NOMO-1 (cell line): ENCODE measurements around the gene ARHGAP21.
A peak's percentile ranks its signal among the peaks of the same experiment; 100 is the strongest.
"Not testable (repeated sequence)": the region's sequence is repeated elsewhere in the genome, so short reads cannot be mapped to it uniquely, and the experiment has no call there.

Experiments
- DNase-seq, 2 experiments: peaks; one replicate each; lab custom pipeline; 2025; ENCODE audit not compliant: unreplicated experiment in 2 of 2; lab: John Stamatoyannopoulos, UW

Gene ARHGAP21

DNA sequence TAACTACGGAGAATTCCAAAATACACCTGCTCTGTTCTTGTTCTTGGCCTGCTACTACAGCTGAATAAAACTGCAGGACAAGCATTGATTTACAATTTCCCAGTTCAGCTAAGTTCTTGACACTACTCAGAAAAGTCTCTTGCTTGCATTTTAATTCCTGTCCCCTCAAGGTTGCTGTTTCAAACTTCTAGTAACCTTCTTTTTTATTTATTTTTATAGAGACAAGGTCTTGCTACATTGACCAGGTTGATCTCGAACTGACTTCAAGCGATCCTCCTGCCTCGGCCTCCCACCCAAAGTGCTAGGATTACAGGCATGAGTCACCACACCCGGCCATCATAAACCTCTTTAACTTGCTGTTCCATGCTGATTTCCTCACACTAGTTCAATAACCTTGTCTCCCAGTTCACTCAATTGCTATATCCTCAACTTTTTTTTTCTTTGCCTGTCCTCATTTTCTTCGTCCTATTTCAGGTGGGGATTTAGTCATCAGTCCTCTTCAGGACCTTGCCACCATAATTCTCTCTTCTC lies 79.9 kb downstream of the ARHGAP21 start:
- no peak for DNase-seq

DNA sequence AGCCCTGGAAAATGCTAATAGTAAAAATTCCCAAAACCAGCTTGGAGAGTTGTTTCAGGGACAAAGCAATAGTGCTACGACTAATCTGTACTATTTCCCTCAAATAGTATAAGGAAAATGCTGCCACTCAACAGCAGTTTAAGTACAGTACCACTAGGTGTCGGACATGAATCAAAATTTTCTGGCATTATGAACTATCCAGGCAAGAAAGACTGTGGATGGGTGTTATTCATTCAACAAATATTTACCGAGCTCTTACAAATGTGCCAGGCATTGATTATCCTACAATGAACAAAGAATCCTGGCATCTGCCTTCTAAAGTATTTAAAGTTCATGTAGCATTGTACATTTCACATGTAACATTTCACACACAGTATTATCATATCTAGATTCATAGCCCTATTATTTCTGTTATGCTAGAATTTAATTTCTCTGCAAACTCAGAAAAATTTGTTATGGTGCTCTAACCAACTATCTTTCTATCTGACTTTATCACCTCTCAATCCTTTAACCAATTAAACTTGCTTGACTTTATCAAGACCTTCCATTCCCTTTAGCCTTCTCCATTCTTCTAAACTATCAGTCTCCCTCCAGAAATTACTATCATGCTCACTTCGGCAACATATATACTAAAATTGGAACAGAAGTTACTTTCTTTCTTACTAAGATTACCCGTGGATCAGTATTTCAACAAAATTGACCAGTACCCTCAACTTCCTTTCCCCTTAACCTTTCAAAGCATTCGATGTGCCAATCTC lies 80.6 kb downstream of the ARHGAP21 start:
- DNase-seq = peak; percentile 18 to 58

DNA sequence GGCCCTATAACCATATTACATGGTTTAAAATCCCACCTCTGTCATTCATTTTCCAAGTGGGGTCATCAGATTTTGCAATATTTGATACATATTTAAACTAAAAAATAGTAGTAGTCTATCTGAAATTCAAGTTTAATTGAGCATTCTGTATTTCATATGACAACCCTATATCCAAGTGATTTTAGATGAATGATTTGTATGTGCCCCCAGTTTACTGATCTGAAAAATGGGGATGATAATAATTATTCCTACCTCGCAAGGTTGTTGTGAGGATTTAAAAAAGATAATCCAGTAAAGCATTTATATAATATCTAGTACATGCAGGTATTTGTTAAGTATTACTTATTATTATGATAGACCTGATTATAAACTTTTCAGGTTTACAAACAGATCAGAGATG lies 84.6 kb downstream of the ARHGAP21 start:
- no peak for DNase-seq

DNA sequence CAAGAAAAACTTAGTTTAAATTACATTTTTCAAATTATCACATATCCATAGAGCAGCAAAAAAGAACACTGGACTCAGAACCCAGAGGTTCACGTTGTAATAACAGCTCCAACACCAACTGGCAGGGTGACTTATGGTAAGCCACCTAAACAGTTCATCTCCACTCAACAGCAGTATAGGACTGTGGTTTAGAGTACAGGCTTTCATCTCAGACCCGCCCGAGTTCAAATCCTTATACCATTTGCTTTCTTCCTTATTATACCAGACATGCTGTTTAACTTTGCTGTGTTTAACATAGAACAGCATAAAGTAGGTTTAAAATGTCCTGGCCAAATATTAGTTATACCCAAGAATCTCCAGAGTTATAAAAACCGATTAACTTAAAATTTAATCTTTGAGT lies 97.9 kb downstream of the ARHGAP21 start:
- no peak for DNase-seq

DNA sequence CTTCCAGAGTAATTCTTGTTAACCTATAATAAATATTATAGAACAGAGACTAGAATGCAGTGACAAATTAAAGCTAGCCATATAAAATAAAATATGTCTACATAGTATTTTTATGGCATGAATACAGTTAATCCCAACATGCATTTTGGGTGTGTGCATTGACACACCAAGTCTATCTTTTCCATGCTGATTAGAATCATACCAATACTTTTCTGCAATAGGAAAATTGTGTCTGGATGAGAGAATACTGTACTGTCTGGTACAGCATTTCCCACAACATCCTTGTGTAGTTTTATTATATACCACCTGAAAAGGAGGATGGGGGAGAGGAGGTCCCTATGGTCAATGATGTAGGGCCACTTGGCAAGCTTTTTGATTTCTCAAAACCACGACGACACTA lies 100.3 kb downstream of the ARHGAP21 start:
- DNase-seq = no peak

DNA sequence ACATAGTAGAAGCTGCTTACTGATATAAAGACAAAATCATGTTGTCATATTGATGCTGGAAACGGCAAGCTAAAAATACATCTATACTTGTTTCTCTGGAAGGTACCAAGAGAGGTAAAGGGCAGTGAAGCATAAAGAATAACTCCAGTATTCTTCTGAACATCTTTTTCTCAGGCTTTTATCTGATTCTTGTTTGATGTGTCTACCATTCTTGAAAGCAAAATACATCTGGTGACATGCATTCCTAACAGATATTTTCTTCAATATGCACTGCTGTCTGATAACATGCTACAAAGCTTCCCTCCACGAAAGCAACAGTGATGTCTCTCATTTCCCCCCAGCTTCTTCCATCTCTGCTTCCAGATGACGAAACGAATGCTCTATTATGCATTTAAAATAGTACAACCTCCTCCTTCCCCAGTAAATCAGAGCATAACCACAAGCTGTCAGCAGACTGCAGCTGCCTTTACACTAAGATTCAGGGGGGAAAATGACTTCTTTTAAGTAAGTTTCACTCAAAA lies 100.8 kb downstream of the ARHGAP21 start:
- peak; percentile 54 to 89 for DNase-seq

DNA sequence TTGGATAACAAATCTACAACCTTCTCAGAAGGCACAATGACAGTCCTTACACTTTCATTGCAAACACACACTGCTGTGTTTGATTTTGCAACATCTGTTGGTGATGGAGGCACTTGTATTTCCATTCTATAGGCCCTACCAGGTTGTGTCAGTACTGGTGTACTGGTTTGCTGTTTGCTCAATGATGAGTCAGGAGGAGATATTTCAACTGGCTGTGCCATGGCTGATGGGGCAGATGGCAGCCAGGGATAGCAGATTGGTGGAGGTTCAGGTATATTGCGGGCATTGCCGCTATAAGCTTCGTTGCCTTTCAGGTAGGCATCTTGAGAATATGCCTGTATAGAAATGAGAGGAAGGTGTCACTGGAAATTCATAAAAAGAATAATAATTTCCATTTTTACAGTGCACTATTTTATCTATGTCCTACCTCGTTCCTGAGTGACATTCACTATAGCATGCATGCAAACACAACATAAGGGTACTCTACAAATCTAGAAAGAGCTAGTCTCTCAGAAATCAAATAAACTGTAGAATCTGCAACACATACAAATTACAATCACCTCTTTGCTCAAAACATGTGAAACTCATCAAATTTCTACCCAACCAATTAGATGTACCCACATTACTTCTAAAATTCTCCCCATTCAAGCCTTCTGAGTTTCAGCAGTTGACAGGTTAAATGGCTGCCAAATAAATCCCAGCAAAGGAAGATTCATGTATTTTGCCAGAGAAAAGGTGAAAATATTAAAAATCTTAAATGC lies 102.5 kb downstream of the ARHGAP21 start:
- DNase-seq = not testable (repeated sequence)

DNA sequence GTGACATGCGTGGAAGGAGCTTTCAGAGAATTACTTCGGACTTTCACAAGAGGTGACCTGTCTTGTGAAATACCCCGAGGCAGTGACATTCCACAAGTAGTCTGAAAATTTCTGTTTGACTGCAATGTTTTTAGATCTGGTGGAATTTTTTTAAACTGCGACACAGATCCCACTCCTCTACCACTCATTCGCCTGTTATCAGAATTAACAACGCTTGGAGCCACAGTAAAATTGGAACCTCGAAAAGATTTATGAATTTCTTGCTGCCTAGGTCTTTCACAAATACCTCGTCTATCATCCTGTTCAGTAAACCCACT lies 103.7 kb downstream of the ARHGAP21 start:
- not testable (repeated sequence) for DNase-seq

DNA sequence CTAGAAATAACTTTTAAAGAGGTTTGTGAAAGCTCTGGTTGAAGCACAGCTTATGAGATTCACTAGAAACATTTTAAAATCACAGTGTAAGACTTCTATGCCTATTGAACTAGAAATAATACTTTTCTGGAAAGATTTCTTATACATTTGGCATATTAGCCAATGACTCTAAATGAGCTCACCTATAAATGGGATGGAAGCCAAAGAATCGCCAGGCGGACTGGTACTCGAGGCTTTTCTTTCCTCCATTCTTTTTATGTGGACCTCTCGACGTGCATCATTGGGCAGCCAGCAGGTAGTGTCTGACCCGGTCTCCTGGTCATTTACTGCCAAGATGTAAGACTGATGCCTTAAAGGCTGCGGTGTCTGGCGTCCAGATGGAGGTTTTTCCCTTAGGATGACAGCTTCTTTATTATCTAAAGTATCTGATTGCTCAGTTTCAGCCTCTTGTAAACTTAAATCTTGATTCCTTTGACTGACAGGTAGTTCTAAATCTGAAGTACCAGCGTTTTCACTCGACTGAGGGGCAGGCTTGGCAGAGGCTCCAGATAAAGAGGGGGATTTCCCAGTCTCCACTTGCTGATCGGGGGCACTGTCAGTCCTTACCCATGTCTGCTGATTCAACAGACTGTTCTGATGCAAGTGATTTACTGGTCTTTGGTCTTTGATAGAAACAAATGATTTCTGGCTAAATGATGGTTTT lies 104.2 kb downstream of the ARHGAP21 start:
- DNase-seq = not testable (repeated sequence)

DNA sequence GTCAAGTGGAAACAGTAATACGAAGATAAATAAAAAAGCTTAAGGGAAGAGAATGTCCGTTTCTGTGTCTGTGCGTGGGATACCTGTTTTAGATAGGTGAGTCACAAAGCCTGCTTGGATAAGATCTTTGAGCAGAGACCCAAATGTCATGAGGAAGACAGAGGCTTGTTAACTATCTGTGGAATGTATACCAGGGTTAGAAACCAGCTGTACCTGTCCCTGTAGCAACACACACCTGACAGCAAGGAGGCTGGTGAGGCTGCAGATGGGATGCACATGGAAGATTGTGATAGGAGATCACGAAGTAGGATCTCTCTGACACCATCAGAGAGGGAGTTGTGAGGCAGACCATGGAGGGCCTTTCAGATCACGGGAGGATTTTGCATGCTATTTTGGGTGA lies 105.3 kb downstream of the ARHGAP21 start:
- DNase-seq = no peak

DNA sequence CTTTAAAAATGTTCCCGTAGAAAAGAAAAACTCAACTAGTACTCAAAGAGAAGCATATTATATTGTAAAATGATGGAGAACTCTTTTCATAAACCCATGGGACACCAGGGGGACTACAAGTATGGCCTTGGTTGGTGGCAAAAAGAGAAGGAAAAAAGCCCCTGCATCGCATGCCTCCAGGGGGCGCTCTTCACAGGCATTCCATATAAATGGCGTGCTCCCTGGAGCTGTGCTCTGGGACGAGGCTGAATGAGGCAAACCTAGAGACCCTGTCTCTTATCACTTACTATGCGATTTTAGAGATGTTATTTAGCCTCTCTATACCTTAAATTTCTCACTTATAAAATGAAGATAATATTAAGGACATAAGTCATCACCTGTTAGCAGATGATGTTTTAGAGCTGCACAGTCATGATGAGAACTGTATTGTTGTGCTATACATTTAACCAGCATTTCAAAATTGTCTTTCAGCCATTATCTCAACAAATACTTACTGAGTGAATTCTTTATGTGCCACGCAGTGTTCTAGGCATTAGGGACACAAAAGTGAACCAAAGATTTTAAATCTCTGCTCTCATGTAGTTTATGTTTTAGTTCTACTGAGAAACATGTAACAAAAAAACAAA lies 105.8 kb downstream of the ARHGAP21 start:
- DNase-seq = peak in 1 of 2 experiments; percentile 34

DNA sequence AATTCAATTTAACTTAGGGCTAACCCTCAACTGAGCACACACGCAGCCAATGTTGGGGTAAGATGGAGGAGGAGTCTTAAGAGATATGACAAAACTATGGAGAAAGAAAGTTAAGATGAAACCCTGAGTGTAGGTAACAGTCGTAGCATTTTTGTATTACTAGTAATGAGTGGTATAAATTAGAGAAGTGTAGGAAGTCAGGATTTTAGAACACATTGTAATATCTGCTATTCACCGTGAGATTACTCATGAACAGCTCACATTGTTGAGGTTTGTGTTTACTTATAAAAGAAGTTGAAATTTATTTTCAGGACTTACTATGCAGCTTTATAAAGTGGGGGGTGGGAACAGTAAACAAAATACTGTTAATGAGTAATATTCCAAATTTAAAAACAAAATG lies 107.2 kb downstream of the ARHGAP21 start:
- DNase-seq = no peak

DNA sequence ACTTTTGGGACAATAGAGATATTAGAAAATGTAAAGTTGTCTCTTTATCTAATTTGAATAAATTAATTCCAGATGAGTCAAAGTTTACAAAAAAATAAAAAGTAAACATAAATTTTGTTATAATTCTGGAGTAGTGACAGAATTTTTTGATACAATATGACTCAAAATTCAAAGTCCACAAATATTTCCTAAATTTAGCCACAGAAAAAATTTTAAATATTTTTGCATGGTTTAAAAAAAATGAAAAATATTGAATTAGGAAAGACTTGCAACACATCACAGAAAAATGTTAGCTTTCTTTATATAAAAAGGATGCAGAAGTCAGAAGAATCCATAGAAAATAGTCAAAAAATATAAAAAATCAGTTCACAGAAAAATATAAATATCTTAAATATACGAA lies 117.7 kb downstream of the ARHGAP21 start:
- no peak for DNase-seq

DNA sequence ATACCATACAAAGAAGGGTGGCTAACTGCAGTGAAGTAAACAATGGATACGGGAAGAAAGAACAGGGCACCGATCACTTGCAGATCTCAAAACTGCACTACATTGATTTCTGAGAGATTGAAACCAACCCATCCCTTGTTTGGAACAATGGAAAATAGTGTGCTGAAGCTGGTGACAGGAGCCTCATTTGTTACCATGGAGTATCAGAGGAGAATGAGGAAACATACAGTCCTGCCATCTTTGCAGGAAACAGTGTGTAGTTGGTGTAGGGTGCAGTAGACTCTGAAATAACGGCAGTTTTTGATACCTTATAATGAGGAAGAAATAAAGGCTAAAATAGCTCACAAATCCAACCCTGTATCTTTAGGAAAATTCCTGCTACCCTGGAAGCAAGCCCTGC lies 118.5 kb downstream of the ARHGAP21 start:
- no peak for DNase-seq

DNA sequence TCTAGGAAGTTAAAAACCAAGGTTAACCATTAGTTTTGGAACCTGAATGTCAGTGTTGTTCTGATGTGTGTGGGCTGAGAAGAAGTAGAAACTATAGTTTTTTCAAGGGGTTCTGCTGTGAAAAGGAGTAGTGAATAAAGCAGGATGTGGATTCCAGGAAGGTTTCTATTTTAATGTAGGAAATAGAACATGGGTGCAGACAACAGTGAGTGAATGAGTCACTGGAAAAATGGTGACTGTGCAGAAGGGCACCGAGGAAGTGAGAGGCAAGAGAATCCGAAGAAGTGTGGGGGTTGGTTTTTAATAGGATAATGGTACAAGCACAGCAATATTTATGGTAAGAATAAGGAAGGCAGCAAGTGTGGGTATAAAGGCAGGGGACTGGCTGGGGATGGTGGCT lies 120.4 kb downstream of the ARHGAP21 start:
- no peak for DNase-seq

DNA sequence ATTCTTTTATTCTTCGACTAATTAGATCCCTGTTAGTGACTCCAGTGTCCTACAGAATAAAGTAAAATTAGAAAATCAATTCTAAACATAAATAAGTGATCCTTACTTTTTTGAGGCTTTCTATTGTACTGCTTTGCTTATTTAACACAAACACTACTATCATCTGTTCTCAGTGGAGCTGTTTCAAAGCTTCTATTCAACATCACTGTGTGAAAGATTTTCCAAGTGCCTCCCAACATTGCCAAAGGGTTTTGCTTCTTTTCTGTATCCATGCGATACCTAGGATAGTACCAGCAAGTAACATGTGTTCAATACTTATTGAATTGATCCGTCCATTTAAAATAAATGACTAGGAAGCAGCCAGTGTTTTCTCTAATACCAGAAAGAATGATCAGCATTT lies 125.7 kb downstream of the ARHGAP21 start:
- DNase-seq = no peak

DNA sequence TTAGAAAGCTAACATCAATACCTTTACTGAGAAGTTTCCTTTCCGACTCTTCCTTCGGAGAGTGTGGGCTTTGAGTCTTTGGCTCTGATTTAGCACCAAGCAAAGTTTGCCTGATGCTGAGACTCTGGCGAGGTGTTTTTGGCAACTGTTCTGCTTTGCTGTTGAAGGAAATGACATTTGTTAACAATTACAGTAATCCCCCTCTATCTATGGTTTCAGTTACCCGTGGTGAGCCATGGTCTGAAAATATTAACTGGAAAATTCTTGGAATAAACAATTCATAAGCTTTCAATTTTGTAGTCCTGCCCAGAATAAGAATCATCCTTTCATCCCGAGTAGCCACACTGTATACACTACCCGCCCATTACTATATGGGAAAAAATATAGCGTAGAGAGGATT lies 126.3 kb downstream of the ARHGAP21 start:
- DNase-seq = no peak

DNA sequence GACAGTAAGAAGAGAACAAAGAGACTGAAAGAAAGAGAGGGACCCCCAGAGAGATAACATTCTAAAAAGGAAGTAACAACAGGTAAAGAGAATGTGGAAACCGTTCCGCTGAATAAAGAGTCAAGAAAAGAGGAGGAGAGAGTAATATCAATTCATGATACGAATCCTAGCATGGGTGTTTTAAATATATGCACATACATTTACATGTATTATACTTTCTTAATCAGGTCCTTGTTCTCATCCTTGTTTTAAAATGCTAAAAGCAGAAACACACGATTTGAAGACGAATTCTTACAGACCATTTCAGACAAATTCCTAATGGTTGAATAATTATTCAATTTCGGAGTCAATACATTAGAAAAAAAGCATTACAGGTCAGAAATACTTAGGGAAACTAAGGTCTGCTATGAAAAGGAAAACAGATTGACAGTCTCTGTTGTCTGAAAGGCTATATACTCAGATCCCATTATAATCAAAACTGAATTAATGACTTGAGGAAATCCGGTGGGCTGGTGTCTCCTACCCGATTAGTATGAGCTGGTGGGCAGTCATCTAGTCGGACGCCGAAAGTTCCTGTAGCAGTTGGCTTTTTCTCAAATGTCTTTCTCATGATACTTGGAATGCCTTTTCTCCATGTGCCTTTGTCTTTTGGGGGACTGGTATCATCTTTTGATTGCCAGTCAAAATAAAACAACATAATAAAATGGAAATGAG lies 127.3 kb downstream of the ARHGAP21 start:
- no peak for DNase-seq

DNA sequence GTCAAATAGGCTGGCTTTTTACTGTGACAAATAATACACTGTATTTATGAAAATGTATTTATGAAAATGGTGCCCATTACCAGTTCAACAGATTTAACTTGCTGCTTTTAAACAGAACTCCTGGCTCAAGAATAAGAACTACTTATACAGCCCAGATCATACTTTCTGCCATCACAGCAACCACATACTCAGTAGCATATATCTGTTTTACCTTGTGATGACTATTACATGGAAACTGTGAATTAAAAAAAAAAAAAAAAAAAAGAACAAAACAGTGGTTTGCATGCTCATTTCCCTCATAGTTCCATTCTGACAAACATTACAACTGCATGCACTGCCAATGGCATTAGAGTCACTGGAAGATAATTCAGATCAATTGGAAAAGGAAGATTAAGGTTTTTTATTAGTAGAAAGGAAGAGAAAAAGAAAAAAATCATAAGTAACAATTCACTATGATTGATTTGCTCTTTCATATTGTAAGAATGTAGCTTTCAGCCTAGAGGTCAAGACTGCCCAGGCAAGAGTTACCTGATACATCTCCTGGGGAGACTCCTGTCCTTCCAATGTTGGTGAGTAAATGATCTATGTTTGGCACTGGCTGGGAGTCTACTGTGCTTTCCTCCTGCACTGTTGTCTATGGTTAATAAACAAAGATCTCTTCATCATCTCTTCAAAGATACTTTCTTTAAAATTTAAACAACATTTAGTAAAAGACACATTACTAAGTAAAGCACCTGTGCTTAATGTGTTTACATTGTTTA lies 132.8 kb downstream of the ARHGAP21 start:
- DNase-seq = no peak

DNA sequence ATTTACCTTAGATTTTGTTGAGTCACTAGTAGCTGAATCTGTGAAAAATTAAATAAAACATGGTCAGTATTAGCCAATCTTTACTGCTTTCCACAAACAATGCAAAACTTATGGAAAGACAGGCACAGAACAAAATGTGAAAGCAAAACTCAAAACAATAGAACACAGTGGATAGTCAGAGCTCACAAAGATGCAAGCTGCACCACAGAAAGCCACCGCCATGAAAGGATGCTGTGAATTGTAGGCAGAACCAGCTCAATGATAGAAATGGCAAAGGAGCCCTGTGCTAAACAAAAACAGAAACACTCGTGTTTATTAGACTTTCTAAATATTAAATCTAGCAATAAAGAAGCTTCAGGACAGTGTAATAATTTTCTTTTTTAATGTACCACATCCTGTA lies 134.4 kb downstream of the ARHGAP21 start:
- DNase-seq = no peak
